Activated T-helper 2 cell treated with anti-CD3 and anti-CD28 coated beads, Interferon-gamma antibody, Interleukin-2, Interleukin-4, amounts not matched to agents 10 μg/mL and 5 μg/mL and 100 μg/mL, durations not matched to agents 14 hours and 24 hours and 36 hours (primary cell): Measurements from ENCODE around the gene GNL2. TPM values are rescaled to one million over a fixed set of nuclear protein-coding genes. Genes with fewer than 3 reads are reported as not detected.

Experiments used
- DNase-seq: peaks from one replicate; pipeline ENCODE4 v3.0.0; 2021; ENCODE audit warnings: low spot score
- H3K27ac Mint-ChIP-seq: one replicate; pipeline ENCODE4 v1.8.0; 2021; ENCODE audit warnings: mixed read lengths
- H3K27me3 Mint-ChIP-seq: one replicate; pipeline ENCODE4 v1.8.0; 2021; ENCODE audit warnings: low read depth, mixed read lengths
- H3K36me3 Mint-ChIP-seq: one replicate; pipeline ENCODE4 v1.8.0; 2021; ENCODE audit warnings: low read depth, mixed read lengths
- H3K4me1 Mint-ChIP-seq: one replicate; pipeline ENCODE4 v1.8.0; 2021; ENCODE audit warnings: low read depth, mixed read lengths
- H3K4me3 Mint-ChIP-seq: one replicate; pipeline ENCODE4 v1.8.0; 2021; ENCODE audit warnings: low read depth, mild to moderate bottlenecking, moderate library complexity, mixed read lengths
- H3K9me3 Mint-ChIP-seq: one replicate; pipeline ENCODE4 v1.8.0; 2021; ENCODE audit warnings: mixed read lengths
- intact Hi-C: fragments of 100-400 bp; cut with micrococcal nuclease; formaldehyde crosslinking; loops from one replicate; pipeline ENCODE4 v1.15.1; 2023
- total RNA-seq: library from RNA; stranded (reverse); gene quantifications from 2 replicates; pipeline ENCODE4 v1.2.3, GENCODE V29; 2022

Gene GNL2
- total RNA-seq, 1 donor from 2014 or later, result 95.6 TPM

DNA sequence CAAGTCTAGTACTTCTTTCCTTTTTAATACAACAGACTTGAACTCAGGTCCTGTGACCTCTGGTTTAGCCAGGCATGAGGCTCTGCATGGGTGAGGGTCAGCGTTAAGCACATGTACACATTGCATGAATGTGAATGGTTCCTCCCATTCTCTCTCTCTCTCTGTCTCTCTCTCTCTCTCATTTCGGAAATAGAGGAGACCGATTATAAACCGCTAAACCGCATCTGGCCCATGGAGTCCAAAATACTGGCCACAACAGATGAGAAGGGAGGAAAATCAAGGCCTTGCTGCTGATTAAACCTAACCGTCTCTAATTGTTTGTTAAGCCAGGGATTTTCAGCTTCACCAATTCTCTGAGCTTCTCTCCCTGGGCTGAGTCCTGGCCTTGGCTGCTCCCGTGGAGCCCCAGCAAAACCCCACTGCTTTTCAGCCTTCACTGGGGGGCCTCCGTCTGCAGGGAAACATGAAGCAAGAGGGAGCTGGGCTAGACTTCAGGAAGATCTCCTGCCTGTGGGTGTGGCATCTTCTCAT lies 32.4 kb upstream of the GNL2 start:
- DNase-seq, result no peak
- Mint-ChIP-seq H3K27ac (no peak overlapping the region), H3K4me1 (no peaks in the 10 kb centered on the region), H3K9me3 (no peaks in the 10 kb centered on the region), H3K36me3 (no peaks in the 10 kb centered on the region), H3K27me3 (peaks cover 58% of the 10 kb centered on the region), H3K4me3 (no peak overlapping the region)
- intact Hi-C loops, result no loop called here

DNA sequence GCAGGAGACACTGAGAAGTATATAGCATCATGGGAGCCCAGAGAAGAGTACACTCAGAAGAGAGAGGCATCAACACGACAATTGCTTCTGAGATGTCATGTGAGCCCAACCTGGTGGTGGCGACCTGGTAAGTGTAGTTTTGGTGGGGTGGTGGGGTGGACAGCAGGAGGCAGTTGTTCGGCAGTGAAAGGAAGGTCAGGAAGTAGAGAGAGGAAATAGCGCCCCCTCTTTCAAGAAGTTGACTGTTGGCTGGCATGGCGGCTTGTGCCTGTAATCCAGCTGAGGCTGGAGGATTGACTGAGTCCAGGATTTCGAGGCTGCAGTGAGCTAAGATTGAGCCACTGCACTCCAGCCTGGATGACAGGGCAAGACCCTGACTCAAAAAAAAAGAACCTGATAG lies 26.4 kb upstream of the GNL2 start:
- H3K9me3 Mint-ChIP-seq, result no peaks in the 10 kb centered on the region
- no peaks in the 10 kb centered on the region for H3K4me1 Mint-ChIP-seq
- DNase-seq, result no peak
- intact Hi-C loops, result no loop called here
- no peak overlapping the region for H3K4me3 Mint-ChIP-seq
- H3K36me3 Mint-ChIP-seq, result no peaks in the 10 kb centered on the region
- H3K27me3 Mint-ChIP-seq, result peaks cover 23% of the 10 kb centered on the region
- H3K27ac Mint-ChIP-seq, result no peak overlapping the region

DNA sequence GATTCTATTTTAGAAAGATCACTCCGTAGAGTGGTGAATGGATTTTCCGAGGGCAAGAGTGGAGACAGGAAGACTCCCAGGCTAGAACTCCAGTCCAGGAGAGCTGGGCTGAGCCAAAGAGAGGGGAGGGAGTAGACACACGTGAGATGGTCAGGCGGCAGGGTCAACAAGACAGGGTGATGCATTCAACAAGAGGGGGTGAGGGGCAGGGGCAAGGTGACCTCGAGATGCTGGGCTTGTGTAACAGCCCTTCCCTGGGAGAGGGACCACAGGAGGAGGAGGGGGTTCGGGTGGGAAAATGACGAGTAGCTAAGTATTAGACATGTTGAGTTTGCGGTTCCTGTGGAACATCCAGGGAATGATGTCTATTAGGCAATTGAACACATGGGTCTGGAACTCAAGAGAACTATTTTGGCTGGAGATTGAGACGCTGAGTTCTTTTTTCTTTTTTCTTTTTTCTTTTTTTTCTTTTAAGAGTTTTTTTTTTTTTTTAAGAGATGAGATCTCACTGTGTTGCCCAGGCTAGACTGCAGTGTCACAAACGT lies 25.7 kb upstream of the GNL2 start:
- DNase-seq, result no peak
- intact Hi-C loops, result no loop called here
- Mint-ChIP-seq H3K4me3 (no peak overlapping the region), H3K36me3 (no peaks in the 10 kb centered on the region), H3K4me1 (no peaks in the 10 kb centered on the region), H3K27me3 (peaks cover 21% of the 10 kb centered on the region), H3K9me3 (no peaks in the 10 kb centered on the region), H3K27ac (no peak overlapping the region)

DNA sequence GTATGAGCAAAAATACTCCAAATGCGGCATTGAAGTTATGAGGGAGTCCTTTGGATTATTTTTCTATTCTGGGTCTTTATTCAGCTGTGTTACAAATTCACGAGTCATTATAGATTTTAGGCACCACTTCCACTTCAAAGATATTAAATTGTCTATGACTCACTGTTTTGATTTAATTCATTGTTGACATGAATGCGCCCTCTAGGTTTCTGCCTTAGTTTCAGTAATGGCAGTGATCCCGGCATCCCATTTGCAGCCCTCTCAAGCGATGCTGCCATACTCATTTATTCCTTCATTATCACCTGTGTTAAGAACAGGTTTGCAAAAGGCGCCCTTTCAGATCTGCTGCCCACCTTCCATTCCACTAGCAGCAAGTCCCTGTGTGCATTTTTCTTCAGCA lies 25.0 kb upstream of the GNL2 start:
- intact Hi-C loops, result no loop called here
- Mint-ChIP-seq H3K27me3 (peaks cover 23% of the 10 kb centered on the region), H3K4me1 (no peaks in the 10 kb centered on the region), H3K9me3 (no peaks in the 10 kb centered on the region), H3K4me3 (no peak overlapping the region), H3K27ac (no peak overlapping the region), H3K36me3 (no peaks in the 10 kb centered on the region)
- DNase-seq, result no peak

DNA sequence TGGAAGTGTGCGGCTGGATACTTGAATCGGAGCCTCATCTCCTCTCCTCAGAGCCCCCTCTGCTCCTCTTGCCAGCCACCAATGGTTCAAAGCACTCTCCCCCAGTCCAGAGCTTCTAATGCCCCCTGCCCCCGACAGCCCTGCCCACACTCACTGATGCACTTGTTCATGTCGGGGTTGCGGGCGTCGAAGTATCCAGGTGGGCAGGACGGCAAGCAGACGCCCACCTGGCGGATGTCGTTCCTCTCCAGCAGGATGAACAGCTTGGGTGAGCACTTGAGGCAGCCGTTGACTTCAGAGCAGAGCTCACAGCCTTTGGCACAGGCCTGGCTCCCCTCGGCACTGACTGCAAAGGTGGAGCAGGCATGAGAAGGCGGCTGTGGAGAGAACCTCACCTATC lies 20.6 kb upstream of the GNL2 start:
- H3K27ac Mint-ChIP-seq, result no peak overlapping the region
- intact Hi-C loops, result no loop called here
- peaks cover 22% of the 10 kb centered on the region for H3K27me3 Mint-ChIP-seq
- no peaks in the 10 kb centered on the region for H3K4me1 Mint-ChIP-seq
- no peak overlapping the region for H3K4me3 Mint-ChIP-seq
- no peak for DNase-seq
- H3K36me3 Mint-ChIP-seq, result no peaks in the 10 kb centered on the region
- H3K9me3 Mint-ChIP-seq, result no peaks in the 10 kb centered on the region

DNA sequence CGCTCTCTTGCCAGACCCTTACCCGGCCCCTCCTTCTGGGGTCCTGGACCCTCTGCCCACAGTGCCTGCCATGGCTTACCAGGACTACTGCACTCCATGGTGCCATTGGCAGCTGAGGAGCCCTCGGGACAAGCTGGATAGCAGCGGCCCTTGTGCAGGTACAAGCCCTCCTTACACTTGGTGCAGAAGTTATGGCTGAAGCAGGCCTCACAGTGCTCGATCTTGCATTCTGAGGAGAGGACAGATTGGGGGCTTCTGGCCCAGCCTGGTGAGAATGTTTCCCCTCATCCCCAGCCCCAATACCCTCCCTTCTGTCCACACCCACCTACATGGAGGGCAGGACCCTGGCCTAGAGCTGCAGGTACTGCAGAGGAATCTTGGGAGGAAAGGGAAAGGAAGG lies 18.4 kb upstream of the GNL2 start:
- H3K4me1 Mint-ChIP-seq, result no peaks in the 10 kb centered on the region
- H3K4me3 Mint-ChIP-seq, result no peak overlapping the region
- H3K27me3 Mint-ChIP-seq, result peaks cover 20% of the 10 kb centered on the region
- no peak for DNase-seq
- H3K9me3 Mint-ChIP-seq, result no peaks in the 10 kb centered on the region
- intact Hi-C loops, result no loop called here
- no peaks in the 10 kb centered on the region for H3K36me3 Mint-ChIP-seq
- H3K27ac Mint-ChIP-seq, result no peak overlapping the region

DNA sequence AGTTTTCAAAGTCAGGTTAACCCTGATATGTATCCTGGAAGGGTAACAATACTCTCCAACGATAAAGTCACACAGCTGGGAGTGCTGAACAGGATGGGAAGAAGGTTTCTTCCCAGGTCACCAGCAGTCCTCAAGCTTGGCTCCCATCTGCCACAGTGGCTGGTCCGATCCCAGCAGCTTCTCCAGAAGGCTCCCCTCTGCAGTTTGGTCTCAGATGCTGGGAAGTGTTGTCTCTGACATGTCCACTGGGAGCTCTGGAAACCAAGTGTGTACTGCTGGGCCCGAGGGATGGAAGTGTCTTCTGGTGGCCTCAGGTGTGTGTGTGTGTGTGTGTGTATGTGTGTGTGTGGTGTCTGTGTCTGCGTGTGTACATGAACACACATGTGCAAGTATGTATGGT lies 16.4 kb upstream of the GNL2 start:
- H3K4me3 Mint-ChIP-seq, result no peak overlapping the region
- intact Hi-C loops, result no loop called here
- DNase-seq, result no peak

DNA sequence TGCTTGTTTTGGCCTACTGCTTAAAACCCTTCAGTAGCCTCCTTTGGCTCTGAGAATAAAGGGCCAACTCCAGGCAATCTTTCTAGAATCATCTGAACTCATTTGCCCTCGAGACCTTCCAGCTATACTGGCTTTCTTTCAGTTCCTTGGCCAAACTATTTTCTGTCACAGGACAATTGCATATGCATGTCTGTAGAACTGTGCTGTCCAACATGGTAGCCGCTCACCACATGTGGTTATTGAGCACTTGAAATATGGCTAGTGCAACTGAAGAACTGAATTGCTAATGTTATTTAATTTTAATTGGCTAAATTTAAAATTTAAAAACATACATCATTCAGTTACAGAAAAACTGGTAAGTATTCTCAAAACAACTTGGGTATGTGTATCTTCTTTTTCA lies 14.3 kb upstream of the GNL2 start:
- H3K9me3 Mint-ChIP-seq, result no peaks in the 10 kb centered on the region
- H3K27ac Mint-ChIP-seq, result no peak overlapping the region
- no peaks in the 10 kb centered on the region for H3K36me3 Mint-ChIP-seq
- H3K4me3 Mint-ChIP-seq, result no peak overlapping the region
- peaks cover 1% of the 10 kb centered on the region for H3K27me3 Mint-ChIP-seq
- no peak for DNase-seq
- no peaks in the 10 kb centered on the region for H3K4me1 Mint-ChIP-seq
- intact Hi-C loops, result no loop called here

More for the DNA sequence above, 16.4 kb upstream of the GNL2 start:
- Mint-ChIP-seq H3K27ac (no peak overlapping the region), H3K4me1 (no peaks in the 10 kb centered on the region), H3K9me3 (no peaks in the 10 kb centered on the region), H3K36me3 (no peaks in the 10 kb centered on the region), H3K27me3 (peaks cover 10% of the 10 kb centered on the region)

DNA sequence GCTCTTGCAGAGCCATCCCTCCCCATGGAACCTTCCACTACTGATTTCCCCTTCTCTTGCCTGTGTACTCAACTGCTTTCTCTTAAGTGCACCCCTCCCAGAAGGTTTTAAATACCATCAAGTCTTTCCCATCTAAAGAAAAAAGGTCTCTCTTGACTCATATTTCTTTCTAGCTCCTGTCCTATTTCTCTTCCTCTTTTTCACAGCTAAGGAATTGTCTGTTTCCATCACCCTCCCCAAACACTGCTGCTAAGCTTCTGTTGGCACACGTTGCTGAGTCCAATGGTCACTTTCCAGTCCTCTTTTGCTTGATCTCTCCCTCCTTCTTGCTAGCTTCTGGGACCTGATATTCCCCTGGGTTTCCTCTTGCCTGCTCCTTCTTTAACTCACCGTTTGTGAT lies 13.3 kb upstream of the GNL2 start:
- no peaks in the 10 kb centered on the region for H3K9me3 Mint-ChIP-seq
- peaks cover 6% of the 10 kb centered on the region for H3K27me3 Mint-ChIP-seq
- intact Hi-C loops, result no loop called here
- no peaks in the 10 kb centered on the region for H3K36me3 Mint-ChIP-seq
- H3K27ac Mint-ChIP-seq, result no peak overlapping the region
- no peak for DNase-seq
- H3K4me1 Mint-ChIP-seq, result no peaks in the 10 kb centered on the region
- H3K4me3 Mint-ChIP-seq, result no peak overlapping the region

DNA sequence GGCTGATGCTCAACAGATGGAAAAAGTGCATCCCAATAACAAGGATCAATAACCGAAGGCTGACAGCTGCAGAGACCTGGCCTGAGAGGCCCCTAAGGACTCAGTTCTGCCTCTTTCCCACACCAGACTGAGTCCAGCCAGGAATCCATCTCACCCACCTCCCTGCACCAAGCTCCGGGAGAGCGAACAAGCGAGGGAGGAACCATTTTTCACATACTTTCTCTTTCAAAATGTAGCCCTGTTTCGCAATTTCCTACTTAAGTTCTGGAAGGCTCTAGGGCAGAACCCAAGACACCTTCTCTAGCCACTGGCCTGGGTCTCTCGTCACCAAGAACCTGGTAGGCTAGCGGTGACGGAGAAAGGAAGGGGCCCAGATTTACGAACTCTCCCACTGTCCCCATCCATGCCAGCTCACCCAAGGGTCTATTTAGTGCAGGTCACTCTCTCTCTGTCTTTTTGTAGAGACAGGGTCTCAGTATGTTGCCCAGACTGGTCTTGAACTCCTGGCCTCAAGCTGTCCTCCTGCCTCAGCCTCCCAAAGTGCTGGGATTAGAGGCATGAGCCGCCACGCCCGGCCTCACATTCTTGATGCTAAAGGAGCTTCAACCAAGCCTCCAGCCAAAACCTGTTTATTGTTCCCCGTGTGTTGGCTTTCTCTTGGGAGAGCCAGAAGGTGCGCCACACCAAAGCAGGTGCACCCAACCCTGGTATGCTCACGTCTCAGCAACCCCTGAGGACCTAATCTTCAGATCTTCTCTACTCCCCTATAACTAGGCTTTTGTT lies 10.9 kb upstream of the GNL2 start:
- Mint-ChIP-seq H3K4me3 (no peak overlapping the region), H3K27ac (no peak overlapping the region), H3K9me3 (no peaks in the 10 kb centered on the region), H3K36me3 (no peaks in the 10 kb centered on the region), H3K27me3 (peaks cover 6% of the 10 kb centered on the region), H3K4me1 (no peaks in the 10 kb centered on the region)
- intact Hi-C loops, result no loop called here
- DNase-seq, result no peak

DNA sequence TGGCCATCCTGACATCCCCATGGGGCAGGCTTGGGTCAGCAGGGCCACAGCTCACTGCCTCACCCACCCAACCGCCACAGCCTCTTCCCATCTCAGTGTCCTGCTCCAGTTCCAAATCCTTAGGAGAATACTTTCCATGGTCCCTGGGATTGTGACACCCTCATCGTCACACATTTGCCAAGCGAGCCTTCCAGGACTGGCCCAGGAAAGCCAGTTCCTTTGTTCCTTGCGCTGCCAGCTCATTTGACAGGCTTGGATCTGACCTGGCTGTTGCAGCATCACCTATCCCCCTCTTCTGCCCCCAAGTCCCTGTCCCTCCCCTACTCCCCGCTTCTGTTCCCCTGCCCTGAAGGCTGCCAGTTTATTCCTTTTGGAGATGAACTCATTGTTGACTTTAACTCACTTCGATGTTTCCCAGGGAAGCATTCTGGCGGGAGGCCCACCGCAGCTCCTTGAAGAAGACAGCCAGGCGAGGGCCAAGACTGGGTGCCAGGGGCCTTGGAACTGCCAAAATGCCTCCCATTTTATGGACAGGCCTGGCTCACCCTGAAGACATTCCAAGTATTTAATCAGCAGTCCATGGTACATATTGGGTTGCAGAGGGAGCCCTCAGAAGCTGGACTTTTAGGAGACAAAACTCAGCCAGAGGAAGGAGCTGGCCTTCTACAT lies 10.2 kb upstream of the GNL2 start:
- intact Hi-C loops, result no loop called here
- H3K4me1 Mint-ChIP-seq, result no peaks in the 10 kb centered on the region
- H3K9me3 Mint-ChIP-seq, result no peaks in the 10 kb centered on the region
- no peak for DNase-seq
- H3K36me3 Mint-ChIP-seq, result no peaks in the 10 kb centered on the region
- H3K4me3 Mint-ChIP-seq, result no peak overlapping the region
- peaks cover 6% of the 10 kb centered on the region for H3K27me3 Mint-ChIP-seq
- H3K27ac Mint-ChIP-seq, result no peak overlapping the region

DNA sequence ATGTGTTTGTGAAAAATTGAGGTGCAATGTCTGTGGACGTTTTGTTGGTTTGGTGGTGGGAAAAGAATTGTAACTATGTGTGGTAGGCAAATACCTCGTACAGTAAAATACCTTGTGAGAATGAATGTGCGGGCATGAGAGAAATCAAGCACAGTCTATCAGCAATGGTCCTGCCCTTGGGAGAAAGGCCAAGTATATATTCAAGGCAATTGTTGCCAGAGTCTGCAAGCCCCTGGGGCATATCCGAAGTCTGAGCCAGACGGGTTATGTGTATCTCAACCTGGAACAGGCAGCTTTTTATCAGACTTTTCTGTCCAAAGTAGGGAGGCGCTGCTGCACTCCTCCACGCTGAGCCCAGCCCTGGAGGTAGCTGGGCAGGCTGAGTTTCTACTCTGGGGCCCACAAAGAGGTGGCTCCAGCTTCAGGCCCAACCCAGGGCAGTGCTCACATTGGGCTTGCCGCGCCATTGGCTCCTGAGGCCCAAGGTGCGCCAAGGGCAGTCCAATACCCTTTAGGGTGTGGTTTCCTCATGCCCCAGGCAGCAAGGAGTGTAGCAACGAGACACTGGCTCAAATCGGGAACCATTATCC lies 9.4 kb upstream of the GNL2 start:
- H3K4me1 Mint-ChIP-seq, result no peaks in the 10 kb centered on the region
- intact Hi-C loops, result no loop called here
- H3K4me3 Mint-ChIP-seq, result no peak overlapping the region
- H3K36me3 Mint-ChIP-seq, result no peaks in the 10 kb centered on the region
- H3K27me3 Mint-ChIP-seq, result peaks cover 6% of the 10 kb centered on the region
- DNase-seq, result no peak
- no peaks in the 10 kb centered on the region for H3K9me3 Mint-ChIP-seq
- H3K27ac Mint-ChIP-seq, result no peak overlapping the region
